Left renal pelvis (tissue), 4 donors: ENCODE data around the gene CSRP2. TPM values are rescaled to one million over a fixed set of nuclear protein-coding genes. Genes with fewer than 3 reads are reported as not detected.

Source experiments
- DNase-seq, 4 donors: peaks; one replicate each; pipeline ENCODE4 v3.0.0-alpha.2; 2013; ENCODE audit warnings: low read depth in 4 of 4, low spot score in 3 of 4
- polyA plus RNA-seq, 4 donors: library from polyadenylated mRNA; unstranded; fragments of 120-200 nt; gene quantifications; one replicate each; pipeline ENCODE4 v1.2.1, GENCODE V29; 2013; ENCODE audit not compliant: insufficient read length in 4 of 4

Gene CSRP2
- polyA plus RNA-seq: 100 to 1,000 TPM in 1 of 4 donors, 10 to 100 TPM in 3; 28.6 to 109 (median 86.6) TPM

GRCh38 chr12:76878899-76879709, at the start of gene CSRP2:
TSS of gene CSRP2 (minus strand) at chr12:76879019. CDS start at chr12:76866260, 12,759 bp downstream.
- DNase-seq: peak in 3 of 4 donors; percentile 81 to 84 (median 83)

- no peak for DNase-seq
Measured at GRCh38 chr12:76927170-76927784, 48.5 kb upstream of the CSRP2 start.

GRCh38 chr12:76925135-76925534, 46.3 kb upstream of the CSRP2 start:
- DNase-seq: no peak

GRCh38 chr12:76922866-76923265, 44.0 kb upstream of the CSRP2 start:
- DNase-seq: no peak

- no peak for DNase-seq
Measured at GRCh38 chr12:76921891-76922664, 43.3 kb upstream of the CSRP2 start.

GRCh38 chr12:76921100-76921471, 42.3 kb upstream of the CSRP2 start:
- no peak for DNase-seq

- DNase-seq: no peak
Measured at GRCh38 chr12:76920172-76921099, 41.6 kb upstream of the CSRP2 start.

GRCh38 chr12:76919383-76920171, 40.8 kb upstream of the CSRP2 start:
- no peak for DNase-seq

GRCh38 chr12:76916170-76916540, 37.3 kb upstream of the CSRP2 start:
- no peak for DNase-seq

- no peak for DNase-seq
Measured at GRCh38 chr12:76915361-76916169, 36.7 kb upstream of the CSRP2 start.

GRCh38 chr12:76914102-76914859, 35.5 kb upstream of the CSRP2 start:
- DNase-seq: no peak

- no peak for DNase-seq
Measured at GRCh38 chr12:76909290-76909689, 30.5 kb upstream of the CSRP2 start.

- DNase-seq: no peak
Measured at GRCh38 chr12:76908303-76909017, 29.6 kb upstream of the CSRP2 start.

GRCh38 chr12:76901628-76902380, 23.0 kb upstream of the CSRP2 start:
- no peak for DNase-seq

- DNase-seq: no peak
Measured at GRCh38 chr12:76899522-76899921, 20.7 kb upstream of the CSRP2 start.

- DNase-seq: no peak
Measured at GRCh38 chr12:76898442-76898841, 19.6 kb upstream of the CSRP2 start.

GRCh38 chr12:76896274-76896673, 17.5 kb upstream of the CSRP2 start:
- no peak for DNase-seq
